ENCODE results near the gene FCER2. TPM values are rescaled to one million over a fixed set of nuclear protein-coding genes. Genes with fewer than 3 reads are reported as not detected.

The FCER2 gene
- total RNA-seq, 1 donor from 2014 or later, result 0.30 TPM

- H3K36me3 ChIP-seq, result no peaks in the 10 kb centered on the region
- H3K4me3 ChIP-seq, result no peak overlapping the region
- no peaks in the 10 kb centered on the region for H3K9me3 ChIP-seq (replicated peaks)
- no peak for DNase-seq
- peaks cover 81% of the 10 kb centered on the region for H3K27me3 ChIP-seq (ENCODE audit: low read depth)
- no peak for TF ChIP-seq CTCF (IDR thresholded peaks at IDR 0.05; ENCODE audit: borderline replicate concordance)
- H3K4me1 ChIP-seq, result no peaks in the 10 kb centered on the region
- intact Hi-C loops (cut with micrococcal nuclease), result no loop called here
- no peak overlapping the region for H3K27ac ChIP-seq (replicated peaks)
Observed at GRCh38 chr19:7731218-7731595, 29.3 kb upstream of the FCER2 start.

DNA sequence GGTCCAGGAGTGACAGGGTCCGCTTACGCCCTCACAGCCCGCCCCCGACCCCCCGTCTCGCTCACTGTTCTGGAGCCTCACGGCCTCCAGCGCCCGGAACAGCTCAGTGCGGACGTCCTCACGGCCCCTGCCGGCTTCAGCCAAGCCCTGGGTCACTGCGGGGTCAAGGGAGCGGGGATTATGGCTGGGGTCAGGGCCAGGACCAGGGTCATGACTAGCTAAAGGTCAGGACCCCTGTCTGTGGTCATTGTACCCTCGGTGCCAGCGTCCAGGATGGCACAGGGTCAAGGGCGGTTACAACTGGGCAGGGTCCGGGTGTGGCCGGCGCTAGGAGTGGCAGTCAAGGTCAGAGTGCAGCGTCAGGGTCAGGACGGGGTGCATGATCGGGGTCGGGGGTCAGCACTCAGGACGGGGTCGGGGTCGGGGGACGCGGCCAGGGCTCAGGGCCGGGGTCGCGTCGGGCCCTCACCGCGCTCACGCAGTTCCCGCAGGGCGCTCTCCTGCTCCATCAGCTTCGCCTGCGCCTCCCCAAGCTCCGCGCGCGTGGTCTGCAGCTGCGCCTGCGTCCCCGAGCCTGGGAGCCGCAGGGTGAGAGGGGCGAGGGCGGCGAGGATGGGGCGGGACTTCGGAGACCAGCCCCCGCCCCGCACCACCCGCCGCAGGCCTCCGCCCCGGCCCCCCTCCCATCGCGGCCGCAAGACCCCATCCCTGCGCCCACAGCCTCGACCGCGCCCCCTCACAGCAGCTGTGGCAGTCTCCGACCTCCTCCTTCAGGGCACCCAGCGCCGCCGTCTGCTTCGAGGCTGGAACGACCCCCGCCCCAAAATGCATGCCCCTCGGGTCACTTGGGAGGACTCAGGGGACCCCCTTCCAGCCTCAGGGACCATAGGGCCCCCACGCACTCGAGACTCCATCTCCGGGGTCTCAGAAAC, 28.6 kb upstream of the FCER2 start:
- TF ChIP-seq CTCF (IDR thresholded peaks at IDR 0.05; ENCODE audit: borderline replicate concordance), result no peak
- Histone ChIP-seq H3K4me1 (no peaks in the 10 kb centered on the region), H3K36me3 (no peaks in the 10 kb centered on the region), H3K27ac (replicated peaks) (no peak overlapping the region), H3K9me3 (replicated peaks) (no peaks in the 10 kb centered on the region), H3K27me3 (ENCODE audit: low read depth) (peaks cover 87% of the 10 kb centered on the region), H3K4me3 (no peak overlapping the region)
- no peak for DNase-seq
- intact Hi-C loops (cut with micrococcal nuclease), result no loop called here

DNA sequence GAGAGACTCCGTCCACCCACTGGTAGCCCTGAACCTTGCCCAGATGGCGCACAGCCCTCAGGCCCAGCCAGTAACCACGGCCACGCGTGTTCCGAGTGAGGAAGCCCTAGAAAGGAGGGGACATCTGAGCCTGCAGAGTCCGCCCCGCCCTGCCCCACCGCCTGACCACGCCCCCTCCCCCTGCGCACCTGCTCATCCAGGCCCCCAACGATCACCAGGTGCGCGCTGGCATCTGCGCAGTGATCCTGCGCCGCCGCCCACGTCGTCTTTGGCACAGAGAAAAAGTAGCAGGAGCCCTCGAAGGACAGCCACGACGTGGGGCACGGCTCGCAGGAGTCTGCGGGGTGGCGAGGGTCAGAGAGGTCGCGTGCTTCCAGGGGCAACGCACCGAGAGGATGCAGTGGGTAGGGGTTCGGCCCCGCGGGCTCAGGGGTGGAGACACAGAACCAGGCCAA, 27.9 kb upstream of the FCER2 start:
- H3K4me1 ChIP-seq, result no peaks in the 10 kb centered on the region
- no peak overlapping the region for H3K4me3 ChIP-seq
- H3K36me3 ChIP-seq, result no peaks in the 10 kb centered on the region
- H3K27ac ChIP-seq (replicated peaks), result no peak overlapping the region
- TF ChIP-seq CTCF (IDR thresholded peaks at IDR 0.05; ENCODE audit: borderline replicate concordance), result no peak
- intact Hi-C loops (cut with micrococcal nuclease), result no loop called here
- peaks cover 94% of the 10 kb centered on the region for H3K27me3 ChIP-seq (ENCODE audit: low read depth)
- DNase-seq, result no peak
- no peaks in the 10 kb centered on the region for H3K9me3 ChIP-seq (replicated peaks)

- TF ChIP-seq CTCF (IDR thresholded peaks at IDR 0.05; ENCODE audit: borderline replicate concordance), result no peak
- Histone ChIP-seq H3K4me1 (no peaks in the 10 kb centered on the region), H3K27ac (replicated peaks) (no peak overlapping the region), H3K27me3 (ENCODE audit: low read depth) (peaks cover 96% of the 10 kb centered on the region), H3K4me3 (no peak overlapping the region), H3K36me3 (no peaks in the 10 kb centered on the region), H3K9me3 (replicated peaks) (no peaks in the 10 kb centered on the region)
- DNase-seq, result no peak
- intact Hi-C loops (cut with micrococcal nuclease), result no loop called here
Observed at GRCh38 chr19:7729211-7729610, 27.3 kb upstream of the FCER2 start.

DNA sequence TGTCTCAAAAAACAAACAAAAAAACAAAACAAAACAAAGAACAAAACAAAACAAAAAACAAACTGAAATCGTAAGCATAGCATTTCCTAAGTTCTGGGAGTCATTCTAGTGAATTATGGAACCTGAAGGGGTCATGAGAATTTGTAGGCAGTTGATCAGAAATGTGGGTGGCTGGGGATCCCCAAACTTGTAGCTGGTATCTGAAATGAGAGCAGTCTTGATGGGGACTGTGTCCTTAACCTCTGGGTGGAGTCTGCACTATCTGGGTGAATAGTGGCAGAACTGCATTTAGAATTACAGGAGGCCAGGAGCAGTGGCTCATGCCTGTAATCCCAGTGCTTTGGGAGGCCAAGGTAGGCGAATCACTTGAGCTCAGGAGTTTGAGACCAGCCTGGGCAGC, 23.9 kb upstream of the FCER2 start:
- no peak overlapping the region for H3K27ac ChIP-seq (replicated peaks)
- peaks cover 88% of the 10 kb centered on the region for H3K27me3 ChIP-seq (ENCODE audit: low read depth)
- no peak overlapping the region for H3K4me3 ChIP-seq
- H3K9me3 ChIP-seq (replicated peaks), result no peaks in the 10 kb centered on the region
- H3K36me3 ChIP-seq, result no peaks in the 10 kb centered on the region
- intact Hi-C loops (cut with micrococcal nuclease), result no loop called here
- TF ChIP-seq CTCF (IDR thresholded peaks at IDR 0.05; ENCODE audit: borderline replicate concordance), result no peak
- no peak for DNase-seq
- no peaks in the 10 kb centered on the region for H3K4me1 ChIP-seq
